ENCODE measurements around the gene PER2.
"Not testable (repeated sequence)": the region's sequence is repeated elsewhere in the genome, so short reads cannot be mapped to it uniquely, and the experiment has no call there.

Gene PER2

GRCh38 chr2:238287737-238288649 is at the start of gene PER2:
Gene PER2, minus strand, starts transcription at chr2:238288610. Its CDS starts 10,674 bp downstream, at chr2:238277936.
- peak; percentile 57 to 72 for DNase-seq

- no peak for DNase-seq
Observed at GRCh38 chr2:238337846-238338245, 49.4 kb upstream of the PER2 start.

DNA sequence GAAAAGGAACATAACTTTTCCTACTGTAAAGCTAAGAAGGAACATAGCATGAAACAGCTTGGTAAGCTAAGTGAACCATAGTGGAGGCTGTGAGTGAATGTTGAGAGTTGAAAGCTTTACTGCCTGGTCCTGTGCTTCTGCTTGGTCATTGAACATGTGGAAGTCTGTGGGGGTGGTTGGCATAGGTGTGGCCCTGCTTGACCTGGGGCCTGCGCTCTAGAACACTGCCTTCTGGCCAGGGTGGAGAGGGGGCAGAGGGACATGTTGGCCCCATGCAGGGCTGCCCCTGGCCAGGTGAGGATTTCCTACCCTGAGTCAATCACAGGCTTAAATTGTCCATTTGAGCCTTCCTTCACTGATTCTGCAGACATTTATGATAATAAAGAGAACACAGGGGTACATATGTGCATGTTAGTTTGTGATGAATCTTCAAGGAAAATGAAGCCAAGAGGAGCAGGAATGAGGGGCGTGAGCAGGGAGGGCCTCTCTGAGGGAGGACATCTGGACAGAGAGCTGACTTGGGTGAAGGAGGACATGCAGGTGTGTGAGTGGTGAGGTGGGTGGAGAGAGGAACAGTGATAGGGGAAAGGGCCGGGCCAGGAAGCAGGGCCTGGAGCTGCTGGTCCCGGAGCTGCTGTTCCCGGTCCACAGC is 48.5 kb upstream of the PER2 start:
- no peak for DNase-seq

GRCh38 chr2:238336151-238336550 is 47.7 kb upstream of the PER2 start:
- DNase-seq, result no peak

DNA sequence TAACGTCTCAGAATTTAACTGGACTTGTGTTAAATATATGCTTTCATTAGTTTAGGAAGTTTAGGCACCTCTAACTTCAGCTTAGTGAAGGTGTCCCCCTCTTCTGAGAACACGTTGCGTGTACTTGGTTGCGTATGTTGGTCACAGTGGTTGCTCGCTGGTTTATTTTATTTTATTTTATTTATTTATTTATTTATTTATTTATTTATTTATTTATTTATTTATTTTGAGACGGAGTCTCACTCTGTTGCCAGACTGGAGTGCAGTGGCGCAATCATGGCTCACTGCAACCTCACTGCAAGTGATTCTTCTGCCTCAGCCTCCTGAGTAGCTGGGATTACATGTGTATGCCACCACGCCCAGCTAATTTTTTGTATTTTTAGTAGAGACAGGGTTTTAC is 47.2 kb upstream of the PER2 start:
- not testable (repeated sequence) for DNase-seq

- DNase-seq, result no peak
Observed at GRCh38 chr2:238334885-238335284, 46.5 kb upstream of the PER2 start.

DNA sequence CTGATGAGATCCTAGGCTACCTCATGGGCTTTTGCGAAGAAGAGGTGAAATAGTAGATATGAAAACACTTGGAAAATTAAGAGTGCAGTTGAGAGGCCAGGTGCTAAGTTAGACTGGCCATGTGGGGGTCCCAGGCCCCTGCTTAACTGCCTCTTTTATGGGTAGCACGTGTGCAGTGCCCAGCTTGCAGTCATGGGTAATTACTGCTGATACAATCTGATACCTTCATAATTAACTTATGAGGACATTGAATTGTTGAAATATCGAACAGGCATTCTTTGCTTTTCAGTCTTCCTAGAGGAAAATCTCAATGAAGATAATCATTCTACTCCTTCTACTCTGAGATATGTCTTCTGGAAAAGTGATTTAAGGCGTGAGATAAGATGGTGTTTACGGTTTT is 43.5 kb upstream of the PER2 start:
- no peak for DNase-seq

- no peak for DNase-seq
Observed at GRCh38 chr2:238330391-238330790, 42.0 kb upstream of the PER2 start.

GRCh38 chr2:238327751-238328150 is 39.3 kb upstream of the PER2 start:
- no peak for DNase-seq

GRCh38 chr2:238326801-238327365 is 38.5 kb upstream of the PER2 start:
- DNase-seq, result no peak

GRCh38 chr2:238325694-238326093 is 37.3 kb upstream of the PER2 start:
- no peak for DNase-seq

DNA sequence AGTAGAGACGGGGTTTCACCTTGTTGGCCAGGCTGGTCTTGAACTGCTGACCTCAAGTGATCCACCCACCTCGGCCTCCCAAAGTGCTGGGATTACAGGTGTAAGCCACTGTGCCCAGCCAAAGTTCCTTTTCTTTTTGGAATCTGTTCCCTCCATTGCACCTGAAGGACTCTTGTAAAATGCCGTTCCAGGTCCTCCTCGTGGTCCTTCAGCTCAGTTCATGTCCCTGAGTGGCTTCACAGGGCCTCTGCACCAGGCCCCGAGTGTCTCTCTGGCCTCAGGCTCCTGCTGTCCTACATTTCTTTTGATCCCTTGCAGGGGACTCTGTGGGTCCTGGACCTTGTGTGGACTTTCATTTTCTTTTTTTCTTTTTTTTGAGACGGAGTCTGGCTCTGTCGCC is 35.8 kb upstream of the PER2 start:
- DNase-seq, result not testable (repeated sequence)

- no peak for DNase-seq
Observed at GRCh38 chr2:238322001-238322411, 33.6 kb upstream of the PER2 start.

DNA sequence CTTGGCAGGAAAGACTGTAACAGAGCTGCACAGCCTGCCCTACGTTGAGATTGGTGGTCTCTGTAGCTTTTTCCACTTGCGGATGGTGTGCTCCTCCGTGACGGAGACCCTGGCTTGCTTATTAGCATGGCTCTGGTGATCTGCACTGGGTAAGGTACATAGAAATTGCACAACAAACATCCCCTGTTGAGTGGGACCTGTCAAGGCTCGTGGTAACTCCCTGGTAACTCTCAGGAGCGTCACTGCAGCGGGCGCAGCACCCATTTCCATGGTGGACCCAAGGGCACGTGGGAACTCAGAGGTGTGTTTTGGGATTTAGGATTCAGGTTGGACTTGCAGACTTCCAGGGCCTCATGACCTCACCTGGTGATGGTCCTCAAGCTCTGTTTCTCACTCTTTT is 33.1 kb upstream of the PER2 start:
- no peak for DNase-seq

GRCh38 chr2:238320648-238321281 is 32.4 kb upstream of the PER2 start:
- DNase-seq, result no peak

DNA sequence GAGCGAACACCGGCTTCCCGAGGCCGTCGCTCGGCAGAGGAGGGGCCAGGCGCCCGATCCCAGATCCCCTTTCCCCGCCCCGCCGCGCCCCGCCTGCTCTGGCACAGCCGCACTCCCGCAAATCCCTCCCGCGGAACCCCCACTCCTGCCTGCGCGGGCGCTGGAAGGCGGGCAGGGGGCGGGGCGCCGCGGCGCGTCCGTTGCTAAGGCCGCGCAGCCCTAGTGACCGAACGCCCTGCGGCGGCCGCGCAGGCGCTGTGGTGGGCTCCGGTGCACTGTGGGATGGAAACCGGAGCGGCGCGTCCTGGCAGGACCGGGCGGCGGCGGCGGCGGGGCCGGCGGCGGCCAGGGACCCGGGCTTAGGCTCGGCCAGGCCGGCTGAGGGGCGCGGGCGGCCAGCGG is 31.8 kb upstream of the PER2 start, which contains the start of gene TRAF3IP1:
TRAF3IP1 (plus strand) TSS at position 273 of the 402 bp plus-strand sequence. CDS start 145 bp downstream, outside the sequence.
- DNase-seq, result peak; percentile 86 to 90

- no peak for DNase-seq
Observed at GRCh38 chr2:238315031-238315595, 26.7 kb upstream of the PER2 start.

DNA sequence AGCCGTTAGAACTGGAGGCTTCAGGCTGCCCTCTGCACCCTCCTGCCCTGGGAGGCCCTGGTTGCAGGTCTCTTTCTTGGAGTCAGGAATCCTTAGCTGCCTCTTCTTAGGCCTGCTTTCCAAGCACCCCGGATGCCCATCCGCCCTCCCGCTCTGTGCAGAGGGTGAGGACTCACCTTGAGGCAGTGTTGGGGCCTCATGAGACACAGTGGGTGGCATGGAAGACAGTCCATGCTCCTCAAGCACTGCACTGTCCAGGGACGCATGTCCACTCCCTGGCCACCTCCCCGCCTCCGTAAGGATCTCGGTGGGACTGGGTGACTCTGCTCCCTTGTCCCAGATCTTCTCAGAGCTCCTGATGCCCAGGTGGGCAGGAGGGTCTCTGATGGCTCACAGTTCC is 26.2 kb upstream of the PER2 start:
- DNase-seq, result no peak

- no peak for DNase-seq
Observed at GRCh38 chr2:238313991-238314350, 25.6 kb upstream of the PER2 start.

GRCh38 chr2:238313289-238313990 is 25.0 kb upstream of the PER2 start:
- DNase-seq, result peak in 1 of 2 experiments; percentile 36

DNA sequence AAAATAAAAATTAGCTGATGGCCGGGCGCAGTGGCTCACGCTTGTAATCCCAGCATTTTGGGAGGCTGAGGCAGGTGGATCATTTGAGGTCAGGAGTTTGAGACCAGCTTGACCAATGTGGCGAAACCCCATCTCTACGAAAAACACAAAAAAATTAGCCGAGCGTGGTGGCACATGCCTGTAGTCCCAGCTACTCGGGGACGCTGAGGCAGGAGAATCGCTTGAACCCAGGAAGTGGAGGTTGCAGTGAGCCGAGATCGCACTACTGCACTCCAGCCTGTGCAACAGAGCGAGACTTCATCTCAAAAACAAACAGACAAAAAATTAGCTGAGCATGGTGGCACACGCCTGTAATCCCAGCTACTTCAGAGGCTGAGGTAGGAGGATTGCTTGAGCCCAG is 22.3 kb upstream of the PER2 start:
- DNase-seq, result not testable (repeated sequence)

- DNase-seq, result no peak
Observed at GRCh38 chr2:238308177-238308576, 19.8 kb upstream of the PER2 start.
